ENCODE measurements around the gene ERVK3-1. TPM values are rescaled to one million over a fixed set of nuclear protein-coding genes. Genes with fewer than 3 reads are reported as not detected.

Gene ERVK3-1
- total and polyA plus RNA-seq, 2 of the 8 experiments (the other 6 are each of a cell fraction or from before 2014, with no cell fraction given) = 29.9 to 31.5 TPM

DNA sequence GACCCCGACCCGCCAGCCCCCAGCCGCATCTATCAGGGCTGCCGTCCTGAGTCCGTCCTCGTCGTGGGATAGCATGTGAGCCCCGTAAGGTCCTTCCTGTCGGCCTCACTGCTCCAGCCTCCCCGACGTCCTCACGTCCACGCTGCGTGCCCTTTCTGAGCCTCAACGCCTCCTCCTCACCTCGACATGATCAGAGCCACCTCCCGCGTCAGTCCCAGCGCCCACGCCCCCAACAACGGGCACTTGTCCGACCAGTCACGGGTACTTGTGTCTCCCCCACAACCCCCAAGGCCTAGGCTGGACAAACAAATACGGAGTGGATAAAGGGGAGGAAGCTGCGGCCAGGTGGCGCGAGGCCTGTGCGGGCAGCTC, 56.7 kb downstream of the ERVK3-1 start:
- Histone ChIP-seq H3K27ac (ENCODE audit: low read depth, low read length) (peak overlapping the region; percentile 82), H2BK20ac (ENCODE audit: low read length) (peak overlapping the region; percentile 27; the same call in 1 of the 2 replicates), H3K9ac (replicated peaks in 1 of 4; ENCODE audit: extremely low read depth in 1 of 4, low read depth in 3 of 4, low read length in 3 of 4) (peak overlapping the region; percentile 65 to 96 (median 95)), H3K56ac (replicated peaks; ENCODE audit: insufficient read length, low read depth, low read length) (peak overlapping the region; percentile 86), H4K5ac (ENCODE audit: insufficient read length, low read depth, low read length) (peak overlapping the region; percentile 92), H3K23me2 (ENCODE audit: low read depth, low read length) (peaks cover 5% of the 10 kb centered on the region), H2BK5ac (ENCODE audit: low read depth, low read length) (peak overlapping the region; percentile 99), H2BK120ac (replicated peaks; ENCODE audit: low read depth, low read length) (no peak overlapping the region), H2AK5ac (ENCODE audit: low read depth, low read length) (no peak overlapping the region; the same call in 1 of the 2 replicates), H3K4ac (replicated peaks; ENCODE audit: insufficient read length, low read depth, low read length) (peak overlapping the region; percentile 32), H2AFZ (ENCODE audit: low read length) (peak overlapping the region; percentile 88; the same call in 1 of the 2 replicates), H3K14ac (ENCODE audit: insufficient read length) (no peak overlapping the region), H3K9me3 (ENCODE audit: insufficient read depth in 2 of 2, low read depth in 1 of 2, low read length in 1 of 2) (no peaks in the 10 kb centered on the region), H3K79me2 (ENCODE audit: control insufficient read depth in 1 of 2, insufficient read depth in 2 of 2, low read length in 2 of 2) (no peaks in the 10 kb centered on the region), H3K4me3 (ENCODE audit: extremely low read depth in 1 of 4, insufficient read depth in 2 of 4, low read depth in 3 of 4, low read length in 4 of 4) (peak overlapping the region; percentile 80 to 97 (median 96)), H3K79me1 (ENCODE audit: low read depth, low read length) (no peaks in the 10 kb centered on the region), H3K4me1 (replicated peaks in 1 of 4; ENCODE audit: control insufficient read depth in 3 of 4, insufficient read depth in 4 of 4, low read length in 3 of 4) (peaks cover 0 to 8% (median 5%) of the 10 kb centered on the region in 4 experiments; a peak in 4 of 7 replicates), H3K36me3 (ENCODE audit: control insufficient read depth in 2 of 4, insufficient read depth in 4 of 4, low read length in 3 of 4) (peaks cover 0 to 2% (median 0%) of the 10 kb centered on the region in 4 experiments; a peak in 2 of 8 replicates), H3K4me2 (ENCODE audit: insufficient read depth in 1 of 2, low read depth in 2 of 2, low read length in 2 of 2) (peak overlapping the region; percentile 73 to 94), H4K91ac (replicated peaks; ENCODE audit: insufficient read length, low read length) (peak overlapping the region; percentile 97), H2BK15ac (ENCODE audit: low read length) (peak overlapping the region; percentile 76; the same call in 1 of the 2 replicates), H3K23ac (ENCODE audit: insufficient read length) (no peak overlapping the region), H4K20me1 (replicated peaks in 1 of 2; ENCODE audit: control insufficient read depth in 1 of 2, insufficient read depth in 2 of 2, low read length in 2 of 2) (no peaks in the 10 kb centered on the region), H3K27me3 (replicated peaks in 1 of 4; ENCODE audit: control insufficient read depth in 3 of 4, extremely low read depth in 1 of 4, insufficient read depth in 3 of 4, low read length in 3 of 4) (no peaks in the 10 kb centered on the region), H2BK12ac (ENCODE audit: low read depth, low read length) (peak overlapping the region; percentile 92), H3K18ac (ENCODE audit: extremely low read depth, low read length) (peak overlapping the region; percentile 99), H4K8ac (ENCODE audit: extremely low read depth, insufficient read depth, low read length) (peak overlapping the region; percentile 99)
- CTCF ChIA-PET (ENCODE audit: partially characterized antibody) = interaction anchor here (0.9 to 2.0 kb wide), 8 partner anchors 9 to 138 kb away, joined by 3 to 5 read pairs (median 4); no protein-coding TSS in a partner anchor
- TF ChIP-seq KDM1A (IDR thresholded peaks at IDR 0.05; ENCODE audit: borderline replicate concordance, low read length) (no peak), SAP30 (IDR thresholded peaks at IDR 0.05; ENCODE audit: insufficient read depth, insufficient replicate concordance, low read length) (peak; percentile 90), HDAC2 (IDR thresholded peaks at IDR 0.05; ENCODE audit: borderline replicate concordance in 1 of 2, low read depth in 2 of 2, low read length in 2 of 2) (0 out of 4 replicates have a peak, but pooled peaks of 1 of the 2 experiments have one; percentile 82), BCL11A (IDR thresholded peaks at IDR 0.05; ENCODE audit: low read depth in 2 of 2, low read length in 2 of 2) (no peak), GTF2F1 (IDR thresholded peaks at IDR 0.05; ENCODE audit: borderline replicate concordance, low read depth, low read length) (no peak)
- TF ChIP-seq, protein P1, sequence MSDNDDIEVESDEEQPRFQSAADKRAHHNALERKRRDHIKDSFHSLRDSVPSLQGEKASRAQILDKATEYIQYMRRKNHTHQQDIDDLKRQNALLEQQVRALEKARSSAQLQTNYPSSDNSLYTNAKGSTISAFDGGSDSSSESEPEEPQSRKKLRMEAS (IDR thresholded peaks at IDR 0.05) = peak; percentile 91
- TF ChIP-seq, protein P2, sequence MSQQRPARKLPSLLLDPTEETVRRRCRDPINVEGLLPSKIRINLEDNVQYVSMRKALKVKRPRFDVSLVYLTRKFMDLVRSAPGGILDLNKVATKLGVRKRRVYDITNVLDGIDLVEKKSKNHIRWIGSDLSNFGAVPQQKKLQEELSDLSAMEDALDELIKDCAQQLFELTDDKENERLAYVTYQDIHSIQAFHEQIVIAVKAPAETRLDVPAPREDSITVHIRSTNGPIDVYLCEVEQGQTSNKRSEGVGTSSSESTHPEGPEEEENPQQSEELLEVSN (IDR thresholded peaks at IDR 0.05) = peak; percentile 74
- POLR2A ChIA-PET (ENCODE audit: partially characterized antibody) = interaction anchor here (0.9 to 7.8 kb wide), 20 partner anchors 9 to 211 kb away, joined by 3 to 102 read pairs (median 5); partner anchors contain the start of genes A1BG, CHMP2A, RNF225 and RPS5
- DNase-seq (ENCODE audit: low read depth in 1 of 2, low spot score in 2 of 2) = no peak
- FAIRE-seq = no peak
- WGBS, 2 experiments (ENCODE audit: extremely low coverage in 1 of 2, insufficient coverage in 1 of 2, insufficient read length in 1 of 2, insufficient replicate concordance in 2 of 2, low coverage in 1 of 2, low lambda C conversion rate in 2 of 2, missing lambda C conversion rate in 1 of 2) = 6% methylated on average over 27 of the region's 28 CpGs; no CpG with 5 or more reads in 1 of the 2 experiments
